MM.1S (cell line): ENCODE results near the gene COL2A1.

Experiments
- CTCF ChIP-seq: fragments of 300-600 bp; sonication (generic); IDR thresholded peaks from 2 replicates; pipeline ENCODE4 v1.5.1; 2016; ENCODE audit warnings: antibody characterized with exemption, low read length, mixed read lengths
- EZH2 ChIP-seq: fragments of 300-600 bp; sonication (generic); optimal IDR thresholded peaks from 2 replicates; pipeline ENCODE3; 2017; ENCODE audit warnings: low read depth, mild to moderate bottlenecking, antibody characterized with exemption, low read length, mixed read lengths
- EZH2phosphoT487 ChIP-seq: fragments of 300-600 bp; sonication (generic); IDR thresholded peaks from 2 replicates; pipeline ENCODE4 v1.6.1; 2018; ENCODE audit warnings: antibody characterized with exemption, low read length

GRCh38 chr12:48030173-48030650, 25.9 kb upstream of the COL2A1 start:
- TF ChIP-seq CTCF = no peak
- no peak for TF ChIP-seq EZH2
- no peak for TF ChIP-seq EZH2phosphoT487
